ENCODE data around the gene HDAC10. TPM values are rescaled to one million over a fixed set of nuclear protein-coding genes. Genes with fewer than 3 reads are reported as not detected.
A peak's percentile ranks its signal among the peaks of the same experiment; 100 is the strongest.

Gene HDAC10
- total RNA-seq, 2 donors from 2014 or later: 57.2 to 62.8 TPM

DNA sequence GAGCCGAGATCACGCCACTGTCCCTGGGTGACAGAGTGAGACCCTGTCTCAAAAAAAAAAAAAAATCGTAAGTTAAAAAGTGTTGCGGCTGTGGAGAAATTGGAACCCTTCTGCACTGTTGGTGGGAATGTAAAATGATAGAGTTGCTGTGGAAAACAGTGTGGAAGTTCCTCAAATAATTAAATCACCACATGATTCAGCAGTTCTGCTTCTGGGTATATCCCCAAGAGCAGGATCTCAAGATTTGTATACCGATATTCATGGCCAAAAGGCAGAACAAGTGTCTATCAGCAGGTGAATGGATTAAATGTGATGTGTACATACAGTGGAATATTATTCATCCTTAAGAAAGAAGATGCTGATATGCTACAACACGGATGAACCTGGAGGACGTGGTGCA is 46.5 kb downstream of the HDAC10 start:
- Histone ChIP-seq H3K9ac (ENCODE audit: extremely low read depth, low read length, poor library complexity, severe bottlenecking) (no peak overlapping the region), H3K36me3 (ENCODE audit: control insufficient read depth, insufficient read depth, low read length) (peaks cover 26% of the 10 kb centered on the region), H3K27ac (ENCODE audit: low read depth, low read length) (no peak overlapping the region), H3K27me3 (ENCODE audit: control insufficient read depth, insufficient read depth, low read length, poor library complexity, severe bottlenecking) (no peaks in the 10 kb centered on the region), H3K4me1 (ENCODE audit: control insufficient read depth, insufficient read depth, low read length) (peaks cover 2% of the 10 kb centered on the region), H3K4me3 (ENCODE audit: low read length) (no peak overlapping the region), H3K9me3 (ENCODE audit: control insufficient read depth, low read length) (peaks cover 7% of the 10 kb centered on the region)
- DNase-seq: no peak
- peaks cover 3% of the 10 kb centered on the region for H3K27me3 Mint-ChIP-seq (ENCODE audit: insufficient read depth)
- H3K4me1 Mint-ChIP-seq: peaks cover 6% of the 10 kb centered on the region
- TF ChIP-seq, protein P1, sequence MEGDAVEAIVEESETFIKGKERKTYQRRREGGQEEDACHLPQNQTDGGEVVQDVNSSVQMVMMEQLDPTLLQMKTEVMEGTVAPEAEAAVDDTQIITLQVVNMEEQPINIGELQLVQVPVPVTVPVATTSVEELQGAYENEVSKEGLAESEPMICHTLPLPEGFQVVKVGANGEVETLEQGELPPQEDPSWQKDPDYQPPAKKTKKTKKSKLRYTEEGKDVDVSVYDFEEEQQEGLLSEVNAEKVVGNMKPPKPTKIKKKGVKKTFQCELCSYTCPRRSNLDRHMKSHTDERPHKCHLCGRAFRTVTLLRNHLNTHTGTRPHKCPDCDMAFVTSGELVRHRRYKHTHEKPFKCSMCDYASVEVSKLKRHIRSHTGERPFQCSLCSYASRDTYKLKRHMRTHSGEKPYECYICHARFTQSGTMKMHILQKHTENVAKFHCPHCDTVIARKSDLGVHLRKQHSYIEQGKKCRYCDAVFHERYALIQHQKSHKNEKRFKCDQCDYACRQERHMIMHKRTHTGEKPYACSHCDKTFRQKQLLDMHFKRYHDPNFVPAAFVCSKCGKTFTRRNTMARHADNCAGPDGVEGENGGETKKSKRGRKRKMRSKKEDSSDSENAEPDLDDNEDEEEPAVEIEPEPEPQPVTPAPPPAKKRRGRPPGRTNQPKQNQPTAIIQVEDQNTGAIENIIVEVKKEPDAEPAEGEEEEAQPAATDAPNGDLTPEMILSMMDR (conservative IDR thresholded peaks at IDR 0.05): no peak
- no peak overlapping the region for H3K27ac Mint-ChIP-seq
- H3K36me3 Mint-ChIP-seq (ENCODE audit: low read depth): peaks cover 33% of the 10 kb centered on the region
- H3K4me3 Mint-ChIP-seq: no peak overlapping the region
- 93 to 100% methylated on average over 6 to 7 of the region's 7 CpGs for WGBS, 2 experiments (ENCODE audit: insufficient coverage in 1 of 2, insufficient read length in 1 of 2)
- peaks cover 3% of the 10 kb centered on the region for H3K9me3 Mint-ChIP-seq

DNA sequence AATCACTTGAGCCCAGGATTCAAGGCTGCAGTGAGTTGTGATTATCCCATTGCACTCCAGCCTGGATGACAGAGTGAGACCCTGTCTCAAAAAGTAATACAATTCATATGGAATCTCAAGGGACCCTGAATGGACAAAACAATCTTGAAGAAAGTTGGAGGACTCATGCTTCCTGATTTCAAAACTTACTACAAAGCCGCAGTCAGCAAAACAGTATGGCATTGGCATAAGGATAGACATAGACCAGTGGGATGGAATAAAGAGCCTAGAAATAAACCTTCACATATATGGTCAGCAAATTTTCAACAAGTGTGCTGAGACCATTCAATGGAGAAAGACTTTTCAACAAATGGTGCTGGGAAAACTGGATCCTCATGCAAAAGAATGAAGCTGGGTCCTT is 47.8 kb downstream of the HDAC10 start:
- Histone ChIP-seq H3K4me3 (ENCODE audit: low read length) (no peak overlapping the region), H3K9ac (ENCODE audit: extremely low read depth, low read length, poor library complexity, severe bottlenecking) (no peak overlapping the region), H3K4me1 (ENCODE audit: control insufficient read depth, insufficient read depth, low read length) (peaks cover 6% of the 10 kb centered on the region), H3K9me3 (ENCODE audit: control insufficient read depth, low read length) (peaks cover 7% of the 10 kb centered on the region), H3K27me3 (ENCODE audit: control insufficient read depth, insufficient read depth, low read length, poor library complexity, severe bottlenecking) (no peaks in the 10 kb centered on the region), H3K27ac (ENCODE audit: low read depth, low read length) (no peak overlapping the region), H3K36me3 (ENCODE audit: control insufficient read depth, insufficient read depth, low read length) (peaks cover 33% of the 10 kb centered on the region)
- Mint-ChIP-seq H3K4me3 (no peak overlapping the region), H3K36me3 (ENCODE audit: low read depth) (peaks cover 31% of the 10 kb centered on the region), H3K4me1 (peaks cover 9% of the 10 kb centered on the region), H3K27me3 (ENCODE audit: insufficient read depth) (peaks cover 3% of the 10 kb centered on the region), H3K27ac (no peak overlapping the region), H3K9me3 (peaks cover 3% of the 10 kb centered on the region)
- TF ChIP-seq, protein P1 (conservative IDR thresholded peaks at IDR 0.05): no peak
- 100% methylated on average over 1 of the region's 1 CpG for WGBS, 2 experiments (ENCODE audit: insufficient coverage in 1 of 2, insufficient read length in 1 of 2)
- DNase-seq: no peak

DNA sequence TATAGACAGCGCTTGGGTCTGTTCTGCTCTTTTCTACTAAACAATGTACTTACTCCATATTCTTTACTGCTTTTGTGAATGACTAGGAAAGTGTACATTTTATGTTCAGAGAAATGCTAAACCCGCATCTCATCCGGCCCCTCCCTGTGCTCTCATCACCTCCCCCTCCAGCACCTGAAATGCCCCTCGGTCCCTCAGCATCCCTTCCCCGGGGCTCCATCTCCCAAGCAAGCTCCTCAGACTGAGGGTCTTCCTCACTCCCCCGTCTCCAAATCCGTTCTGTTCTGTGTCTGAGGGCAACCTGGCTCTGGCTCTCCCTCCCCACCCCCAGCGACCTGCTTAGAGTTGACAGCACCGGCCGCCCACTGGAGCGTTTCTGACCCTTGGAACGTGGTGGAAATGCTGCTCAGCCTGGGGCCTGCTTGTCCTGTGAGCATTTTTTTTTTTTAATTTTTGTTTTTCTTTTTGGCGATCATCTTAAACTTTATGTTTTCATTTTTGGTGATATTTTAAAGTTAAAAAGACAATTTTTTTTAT is 48.9 kb downstream of the HDAC10 start:
- H3K27me3 ChIP-seq (ENCODE audit: control insufficient read depth, insufficient read depth, low read length, poor library complexity, severe bottlenecking): no peaks in the 10 kb centered on the region
- H3K4me1 ChIP-seq (ENCODE audit: control insufficient read depth, insufficient read depth, low read length): peaks cover 6% of the 10 kb centered on the region
- peaks cover 9% of the 10 kb centered on the region for H3K4me1 Mint-ChIP-seq
- TF ChIP-seq, protein P1 (conservative IDR thresholded peaks at IDR 0.05): no peak
- H3K27ac Mint-ChIP-seq: no peak overlapping the region
- peaks cover 26% of the 10 kb centered on the region for H3K36me3 Mint-ChIP-seq (ENCODE audit: low read depth)
- peak overlapping the region; percentile 47 for H3K9ac ChIP-seq (ENCODE audit: extremely low read depth, low read length, poor library complexity, severe bottlenecking)
- H3K4me3 ChIP-seq (ENCODE audit: low read length): peak overlapping the region; percentile 87
- no peak for DNase-seq
- peaks cover 3% of the 10 kb centered on the region for H3K9me3 Mint-ChIP-seq
- H3K36me3 ChIP-seq (ENCODE audit: control insufficient read depth, insufficient read depth, low read length): peaks cover 33% of the 10 kb centered on the region
- peak overlapping the region; percentile 67 for H3K4me3 Mint-ChIP-seq
- peaks cover 7% of the 10 kb centered on the region for H3K9me3 ChIP-seq (ENCODE audit: control insufficient read depth, low read length)
- peaks cover 3% of the 10 kb centered on the region for H3K27me3 Mint-ChIP-seq (ENCODE audit: insufficient read depth)
- H3K27ac ChIP-seq (ENCODE audit: low read depth, low read length): no peak overlapping the region
- WGBS, 2 experiments (ENCODE audit: insufficient coverage in 1 of 2, insufficient read length in 1 of 2): 78 to 82% methylated on average over 12 to 13 of the region's 13 CpGs
